Heart right ventricle (tissue), 16 donors: Measurements from ENCODE around the gene RBM20. TPM values are rescaled to one million over a fixed set of nuclear protein-coding genes. Genes with fewer than 3 reads are reported as not detected.
A peak's percentile ranks its signal among the peaks of the same experiment; 100 is the strongest.

Experiments used
- ATAC-seq, 8 donors: fragments of 200-7000 bp; cut with Tn5 transposase; one replicate each; pipeline ENCODE4 v1.9.1; 2020; ENCODE audit warnings: mild to moderate bottlenecking in 8 of 8, moderate library complexity in 8 of 8, moderate number of reproducible peaks in 1 of 8
- DNase-seq, 2 donors: peaks; one replicate each; pipeline ENCODE4 v3.0.0-alpha.2; 2020
- H3K27ac ChIP-seq, 10 donors: fragments of 200-600 bp; sonication (generic) in 2 of 10; one replicate each; pipeline versions ENCODE4 v1.5.0 to v1.8.0; 2020 to 2022; ENCODE audit warnings: mild to moderate bottlenecking in 3 of 10
- H3K27me3 ChIP-seq, 7 donors: fragments of 200-600 bp; one replicate each; pipeline ENCODE4 v1.8.0; 2021 to 2022; ENCODE audit warnings: mild to moderate bottlenecking in 2 of 7
- H3K36me3 ChIP-seq, 9 donors: fragments of 200-600 bp; sonication (generic) in 1 of 9; one replicate each; pipeline versions ENCODE4 v1.5.0 to v1.8.0; 2020 to 2022; ENCODE audit warnings: mild to moderate bottlenecking in 2 of 9
- H3K4me1 ChIP-seq, 9 donors: fragments of 200-600 bp; sonication (generic) in 1 of 9; one replicate each; pipeline versions ENCODE4 v1.5.0 to v1.8.0; 2020 to 2022; ENCODE audit warnings: mild to moderate bottlenecking in 4 of 9
- H3K4me3 ChIP-seq, 10 donors: fragments of 200-600 bp; sonication (generic) in 2 of 10; one replicate each; pipeline versions ENCODE4 v1.5.0 to v1.8.0; 2020 to 2022; ENCODE audit warnings: mild to moderate bottlenecking in 7 of 10, moderate library complexity in 2 of 10
- H3K9me3 ChIP-seq, 11 donors: fragments of 200-600 bp in 10 of 11; sonication (generic) in 2 of 11; one replicate each; pipeline versions ENCODE4 v1.5.0 to v1.8.0; 2013 to 2022; ENCODE audit warnings: mild to moderate bottlenecking in 2 of 11, control low read depth in 1 of 11, moderate library complexity in 1 of 11
- WGBS, 2 donors: extraction: QIAGEN DNeasy Blood & Tissue Kit; methylation state at CpG; one replicate each; pipeline ENCODE4 v1.1.7; 2013; ENCODE audit warnings: inconsistent platforms in 1 of 2; 5-methylcytosine and 5-hydroxymethylcytosine counted together
- intact Hi-C, 10 donors: fragments of 100-400 bp; cut with DNase I; formaldehyde crosslinking; loops; one replicate each; pipeline versions ENCODE4 v1.11.1 to v1.14.2; 2022
- polyA plus RNA-seq, 2 donors: library from polyadenylated mRNA; stranded (reverse); fragments of 200-250 nt; gene quantifications; one replicate each; pipeline ENCODE4 v1.2.3, GENCODE V29; 2013
- total RNA-seq, 10 donors: library from RNA; stranded (reverse); fragmentation: NEBNext Ultra II Directional in 3 of 10; extraction: Animal tissue kit (Norgen Biotek cat#: 25700) in 3 of 10; gene quantifications; one replicate each; pipeline versions ENCODE4 v1.2.1 to v1.2.4, GENCODE V29; 2021 to 2023
- TF ChIP-seq, protein P1 (sequence below), 9 donors: fragments of 200-600 bp; sonication (generic) in 2 of 9; IDR thresholded peaks; one replicate each; pipeline versions ENCODE4 v1.5.0 to v1.8.0; 2021 to 2022; ENCODE audit warnings: antibody characterized with exemption in 9 of 9, mild to moderate bottlenecking in 5 of 9, moderate library complexity in 1 of 9
- donor health status: Arrhythmogenic right ventricular cardiomyopathy.
- donor health status: ischemic (EF 13 %, LVEDD 7.1; RV severe dilation, severe dysfunction).
- donor health status: healthy with polysubstance abuse.
- donor health status: DM: no; HTN: yes; CAD: no.
- donor health status: DM: no; HTN: no; CAD: no.
- donor health status: ischemic (EF 25% LVEDD 6.9; RV normal size, moderate dysfunction).
- donor health status: ischemic (EF 25% LVEDD 5.7; RV mildly dilated, moderate dysfunction).
- donor health status: healthy.
- donor health status: DM: yes; HTN: yes; CAD: no.
- donor health status: Ischemic cardiomyopathy.
- donor health status: ischemic (EF 35%, LVEDD 5.7; RV mildly dilated, moderate dysfunction).
- donor health status: nonischemic (EF 11% LVEDD 7.7; RV severe dilation, severe dysfunction).
- donor health status: DM: yes; HTN: yes; CAD: no.
- donor health status: PGD.
- donor health status: ischemic (EF 29% LVEDD 5.4; RV normal size, mild dysfunction).
- donor health status: nonischemic (EF 23%, LVEDD 6.1; RV moderate dilation, normal function).

The RBM20 gene
- total and polyA plus RNA-seq, 12 donors: 10.1 to 186 (median 134) TPM

DNA sequence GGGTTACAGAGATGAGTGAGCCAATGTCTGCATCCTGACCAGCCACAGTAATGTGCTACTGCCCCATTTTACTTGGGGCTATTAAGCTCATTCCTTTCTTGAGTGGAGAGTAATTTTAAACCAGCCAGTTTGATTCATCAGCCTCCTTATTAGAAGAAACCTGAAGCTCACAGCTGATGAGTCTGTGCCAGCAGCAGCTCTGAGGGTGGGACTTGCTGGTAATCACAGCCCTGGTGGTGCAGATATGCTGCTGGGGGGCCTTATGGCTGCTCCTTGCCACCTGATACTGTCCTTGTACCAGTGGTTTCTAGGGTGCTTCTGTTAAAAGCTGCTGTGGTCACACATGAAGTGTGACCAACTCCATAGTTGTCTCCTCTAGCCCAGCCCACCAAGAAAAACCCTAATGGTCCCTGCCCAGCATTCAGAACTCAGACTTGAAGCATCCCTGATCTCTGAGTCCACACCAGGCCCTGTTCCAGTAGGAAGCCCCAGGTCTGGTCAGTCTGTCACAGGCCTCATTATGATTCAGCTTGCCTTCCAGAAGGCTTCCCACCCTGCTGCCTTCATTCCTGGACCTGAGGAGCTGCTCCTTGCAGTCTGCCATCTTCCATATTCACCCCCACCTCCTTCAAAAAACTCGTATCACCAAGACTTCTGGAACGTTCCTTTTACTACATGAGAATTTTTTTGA is 28.9 kb upstream of the RBM20 start:
- Histone ChIP-seq H3K9me3 (no peaks in the 10 kb centered on the region), H3K27ac (no peak overlapping the region), H3K4me1 (peaks cover 0 to 14% (median 0%) of the 10 kb centered on the region in 9 donors), H3K4me3 (no peak overlapping the region), H3K36me3 (no peaks in the 10 kb centered on the region), H3K27me3 (no peaks in the 10 kb centered on the region)
- DNase-seq (no peak), ATAC-seq (no peak)
- intact Hi-C loops: loop anchor here in 5 of 10 donors (10.0 kb wide), 4 partner anchors 130 to 980 kb away; partner anchors contain the start of gene PDCD4 (in 1 of the 5)
- TF ChIP-seq, protein P1, sequence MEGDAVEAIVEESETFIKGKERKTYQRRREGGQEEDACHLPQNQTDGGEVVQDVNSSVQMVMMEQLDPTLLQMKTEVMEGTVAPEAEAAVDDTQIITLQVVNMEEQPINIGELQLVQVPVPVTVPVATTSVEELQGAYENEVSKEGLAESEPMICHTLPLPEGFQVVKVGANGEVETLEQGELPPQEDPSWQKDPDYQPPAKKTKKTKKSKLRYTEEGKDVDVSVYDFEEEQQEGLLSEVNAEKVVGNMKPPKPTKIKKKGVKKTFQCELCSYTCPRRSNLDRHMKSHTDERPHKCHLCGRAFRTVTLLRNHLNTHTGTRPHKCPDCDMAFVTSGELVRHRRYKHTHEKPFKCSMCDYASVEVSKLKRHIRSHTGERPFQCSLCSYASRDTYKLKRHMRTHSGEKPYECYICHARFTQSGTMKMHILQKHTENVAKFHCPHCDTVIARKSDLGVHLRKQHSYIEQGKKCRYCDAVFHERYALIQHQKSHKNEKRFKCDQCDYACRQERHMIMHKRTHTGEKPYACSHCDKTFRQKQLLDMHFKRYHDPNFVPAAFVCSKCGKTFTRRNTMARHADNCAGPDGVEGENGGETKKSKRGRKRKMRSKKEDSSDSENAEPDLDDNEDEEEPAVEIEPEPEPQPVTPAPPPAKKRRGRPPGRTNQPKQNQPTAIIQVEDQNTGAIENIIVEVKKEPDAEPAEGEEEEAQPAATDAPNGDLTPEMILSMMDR (IDR thresholded peaks at IDR 0.05): no peak
- 84 to 90% methylated on average over 2 of the region's 2 CpGs for WGBS, 2 donors

DNA sequence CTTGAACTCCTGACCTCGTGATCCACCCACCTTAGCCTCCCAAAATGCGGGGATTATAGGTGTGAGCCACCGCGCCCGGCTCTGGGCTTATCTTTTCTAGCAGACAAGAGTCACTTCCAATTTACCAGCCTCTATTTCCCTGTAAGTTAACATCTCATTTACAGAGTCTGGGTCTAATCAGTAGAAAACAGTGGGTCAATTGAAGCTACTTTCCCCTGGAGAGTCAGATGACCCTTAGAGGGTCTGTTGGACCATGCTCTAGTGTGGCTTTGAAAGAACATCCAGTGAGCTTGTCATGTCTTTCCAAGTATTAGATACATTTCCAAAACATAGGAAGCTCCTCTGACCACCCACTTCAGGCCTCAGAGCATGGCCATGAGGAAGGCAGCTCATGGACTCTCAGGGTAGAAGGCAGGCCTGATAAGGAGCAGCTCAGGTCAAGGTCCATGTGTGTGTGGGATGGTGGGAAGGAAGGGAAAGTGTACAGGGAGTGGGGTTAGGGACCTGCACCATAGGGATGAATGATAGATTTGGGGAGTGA is 27.6 kb upstream of the RBM20 start:
- H3K27me3 ChIP-seq: no peaks in the 10 kb centered on the region
- peaks cover 0 to 3% (median 0%) of the 10 kb centered on the region in 11 donors for H3K9me3 ChIP-seq
- peaks cover 0 to 8% (median 0%) of the 10 kb centered on the region in 9 donors for H3K4me1 ChIP-seq
- H3K27ac ChIP-seq: no peak overlapping the region
- WGBS, 2 donors: 92 to 95% methylated on average over 5 of the region's 5 CpGs
- DNase-seq: no peak
- TF ChIP-seq, protein P1 (IDR thresholded peaks at IDR 0.05): no peak
- H3K4me3 ChIP-seq: no peak overlapping the region
- intact Hi-C loops: loop anchor here in 5 of 10 donors (10.0 kb wide), 4 partner anchors 128 to 978 kb away; partner anchors contain the start of gene PDCD4 (in 1 of the 5)
- no peak for ATAC-seq
- H3K36me3 ChIP-seq: no peaks in the 10 kb centered on the region

DNA sequence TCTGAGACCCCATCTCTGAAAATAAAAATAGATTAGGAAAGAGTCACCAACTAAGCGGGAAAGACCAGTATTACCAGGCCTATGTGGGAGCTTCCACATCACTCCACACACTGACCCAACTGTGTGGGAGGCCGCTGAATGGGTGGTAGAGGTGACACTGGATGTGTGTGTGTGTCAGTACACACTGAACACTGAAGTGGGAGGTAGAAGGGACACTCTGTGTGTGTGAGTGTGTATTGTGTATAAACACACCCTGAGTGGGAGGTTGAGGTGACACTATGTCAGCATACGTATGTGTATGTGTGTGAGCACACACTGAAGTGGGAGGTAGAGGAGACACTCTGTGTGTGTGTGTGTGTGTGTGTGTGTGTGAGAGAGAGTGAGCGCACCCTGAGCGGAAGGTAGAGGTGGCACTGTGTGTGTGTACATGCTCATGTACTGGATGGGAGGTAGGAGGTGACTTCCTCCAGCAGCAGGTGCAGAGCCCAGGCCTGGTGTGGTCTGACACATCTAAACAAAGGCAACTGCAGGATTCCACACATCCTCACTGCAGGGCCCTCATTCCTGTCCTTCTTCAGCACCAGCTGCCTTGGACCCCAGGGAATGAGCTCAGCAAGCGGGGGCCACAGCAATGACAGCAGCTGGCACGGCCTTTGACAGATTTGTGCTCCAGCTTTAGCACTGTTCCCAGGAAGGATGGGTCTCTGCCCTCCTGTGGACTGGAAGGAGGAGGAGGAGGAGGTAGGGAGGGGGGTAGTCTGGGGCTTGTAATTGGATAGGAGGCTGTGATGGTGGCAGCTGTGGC is 26.5 kb upstream of the RBM20 start:
- 92 to 97% methylated on average over 7 of the region's 7 CpGs for WGBS, 2 donors

More for the DNA sequence above, 26.5 kb upstream of the RBM20 start:
- DNase-seq: no peak
- Histone ChIP-seq H3K27me3 (no peaks in the 10 kb centered on the region), H3K36me3 (no peaks in the 10 kb centered on the region), H3K27ac (no peak overlapping the region), H3K9me3 (peaks cover 0 to 4% (median 0%) of the 10 kb centered on the region in 11 donors), H3K4me3 (no peak overlapping the region), H3K4me1 (peaks cover 0 to 8% (median 0%) of the 10 kb centered on the region in 9 donors)
- peak in 1 of 8 donors; percentile 9 for ATAC-seq
- intact Hi-C loops: loop anchor here in 5 of 10 donors (10.0 kb wide), 4 partner anchors 127 to 977 kb away; partner anchors contain the start of gene PDCD4 (in 1 of the 5)
- TF ChIP-seq, protein P1 (IDR thresholded peaks at IDR 0.05): no peak
